Measurements from ENCODE around the gene GRID2IP. TPM values are rescaled to one million over a fixed set of nuclear protein-coding genes. Genes with fewer than 3 reads are reported as not detected.

Gene GRID2IP
- total RNA-seq, 1 donor from 2014 or later: 0.13 TPM

DNA sequence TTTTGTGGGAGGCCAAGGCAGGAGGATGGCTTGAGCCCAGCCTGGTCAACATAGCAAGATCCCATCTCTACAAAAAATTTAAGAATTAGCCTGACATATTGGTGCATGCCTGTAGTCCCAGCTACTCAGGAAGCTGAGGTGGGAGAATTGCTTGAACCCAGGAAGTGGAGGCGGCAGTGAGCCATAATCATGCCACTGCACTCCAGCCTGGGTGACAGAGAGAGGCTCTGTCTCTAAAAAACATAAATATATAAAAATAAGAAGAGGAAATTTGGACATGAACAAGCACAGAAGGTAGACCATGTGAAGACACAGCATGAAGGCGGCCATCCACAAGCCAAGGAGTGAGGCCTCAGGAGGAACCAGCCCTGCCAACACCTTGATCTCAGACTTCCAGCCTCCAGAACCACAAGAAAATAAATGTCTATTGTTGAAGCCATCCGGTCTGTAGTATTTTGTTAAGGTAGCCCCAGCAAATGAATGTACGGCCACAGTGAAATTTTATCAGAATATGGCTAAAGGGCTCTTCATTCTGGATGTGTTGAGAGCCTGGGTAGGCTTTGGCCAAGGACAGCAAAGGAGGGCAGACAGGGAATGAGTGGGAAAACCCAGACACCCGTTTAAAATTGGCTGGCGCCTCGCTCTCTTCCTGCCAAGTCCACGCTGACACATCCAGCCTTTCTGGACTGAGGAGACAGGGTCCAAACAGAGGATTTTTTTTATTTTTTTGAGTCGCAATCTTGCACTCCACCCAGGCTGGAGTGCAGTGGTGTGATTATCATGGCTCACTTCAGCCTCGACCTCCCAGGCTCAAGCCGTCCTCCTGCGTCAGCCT lies 12.9 kb upstream of the GRID2IP start:
- H3K36me3 ChIP-seq (ENCODE audit: control insufficient read depth, insufficient read depth, low read length): no peaks in the 10 kb centered on the region

GRCh38 chr7:6562106-6562505 lies 10.8 kb upstream of the GRID2IP start:
- DNase-seq (ENCODE audit: low read depth): no peak
- Histone ChIP-seq H3K4me3 (ENCODE audit: low read depth, low read length) (no peak overlapping the region), H3K27me3 (ENCODE audit: control insufficient read depth, insufficient read depth, low read length) (no peaks in the 10 kb centered on the region), H3K36me3 (ENCODE audit: control insufficient read depth, insufficient read depth, low read length) (no peaks in the 10 kb centered on the region)
- TF ChIP-seq, protein P1, sequence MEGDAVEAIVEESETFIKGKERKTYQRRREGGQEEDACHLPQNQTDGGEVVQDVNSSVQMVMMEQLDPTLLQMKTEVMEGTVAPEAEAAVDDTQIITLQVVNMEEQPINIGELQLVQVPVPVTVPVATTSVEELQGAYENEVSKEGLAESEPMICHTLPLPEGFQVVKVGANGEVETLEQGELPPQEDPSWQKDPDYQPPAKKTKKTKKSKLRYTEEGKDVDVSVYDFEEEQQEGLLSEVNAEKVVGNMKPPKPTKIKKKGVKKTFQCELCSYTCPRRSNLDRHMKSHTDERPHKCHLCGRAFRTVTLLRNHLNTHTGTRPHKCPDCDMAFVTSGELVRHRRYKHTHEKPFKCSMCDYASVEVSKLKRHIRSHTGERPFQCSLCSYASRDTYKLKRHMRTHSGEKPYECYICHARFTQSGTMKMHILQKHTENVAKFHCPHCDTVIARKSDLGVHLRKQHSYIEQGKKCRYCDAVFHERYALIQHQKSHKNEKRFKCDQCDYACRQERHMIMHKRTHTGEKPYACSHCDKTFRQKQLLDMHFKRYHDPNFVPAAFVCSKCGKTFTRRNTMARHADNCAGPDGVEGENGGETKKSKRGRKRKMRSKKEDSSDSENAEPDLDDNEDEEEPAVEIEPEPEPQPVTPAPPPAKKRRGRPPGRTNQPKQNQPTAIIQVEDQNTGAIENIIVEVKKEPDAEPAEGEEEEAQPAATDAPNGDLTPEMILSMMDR (IDR thresholded peaks at IDR 0.05; ENCODE audit: insufficient read depth, low read length, poor library complexity, severe bottlenecking): no peak

More for the DNA sequence above, 12.9 kb upstream of the GRID2IP start:
- TF ChIP-seq, protein P1 (IDR thresholded peaks at IDR 0.05; ENCODE audit: insufficient read depth, low read length, poor library complexity, severe bottlenecking): no peak
- no peak overlapping the region for H3K4me3 ChIP-seq (ENCODE audit: low read depth, low read length)
- no peak for DNase-seq (ENCODE audit: low read depth)
- no peaks in the 10 kb centered on the region for H3K27me3 ChIP-seq (ENCODE audit: control insufficient read depth, insufficient read depth, low read length)

DNA sequence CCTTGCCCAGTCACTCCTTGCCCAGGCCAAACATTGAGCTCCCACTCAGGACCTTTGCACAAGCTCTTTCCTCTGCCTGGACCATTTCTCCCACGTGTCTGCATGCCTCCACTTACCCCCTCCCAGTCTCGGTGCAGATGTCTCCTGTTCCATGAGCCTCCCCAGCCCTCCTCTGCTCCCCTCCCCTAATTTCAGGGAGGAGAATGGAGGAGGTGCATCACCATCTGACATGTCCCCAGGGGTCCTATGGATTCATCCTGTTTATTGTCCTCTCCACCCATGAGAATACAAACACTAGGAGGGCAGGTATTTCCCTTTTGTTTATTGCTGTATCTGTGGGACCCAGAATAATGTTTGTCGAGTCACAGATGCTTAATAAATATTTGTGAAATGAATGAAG lies 8.6 kb upstream of the GRID2IP start:
- no peaks in the 10 kb centered on the region for H3K27me3 ChIP-seq (ENCODE audit: control insufficient read depth, insufficient read depth, low read length)
- no peak for DNase-seq (ENCODE audit: low read depth)
- TF ChIP-seq, protein P1 (IDR thresholded peaks at IDR 0.05; ENCODE audit: insufficient read depth, low read length, poor library complexity, severe bottlenecking): no peak
- H3K4me3 ChIP-seq (ENCODE audit: low read depth, low read length): no peak overlapping the region
- no peaks in the 10 kb centered on the region for H3K36me3 ChIP-seq (ENCODE audit: control insufficient read depth, insufficient read depth, low read length)

DNA sequence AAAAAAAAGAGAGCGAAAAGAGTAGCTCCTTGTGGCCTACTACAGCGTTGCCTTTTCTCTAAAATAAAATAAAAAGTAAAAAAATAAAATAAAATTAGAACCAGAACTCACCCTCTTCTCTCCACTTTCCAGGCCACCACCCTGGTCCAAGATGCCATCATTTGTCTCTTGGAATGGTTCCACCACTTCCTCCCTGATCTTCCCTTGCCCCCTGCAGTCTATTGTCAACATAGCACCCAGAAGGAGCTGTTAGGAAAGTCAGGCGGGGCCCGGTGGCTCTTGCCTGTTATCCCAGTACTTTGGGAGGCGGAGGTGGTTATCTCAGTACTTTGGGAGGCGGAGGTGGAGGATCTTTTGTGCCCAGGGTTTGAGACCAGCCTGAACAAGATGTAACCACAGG lies 7.6 kb upstream of the GRID2IP start:
- Histone ChIP-seq H3K4me3 (ENCODE audit: low read depth, low read length) (no peak overlapping the region), H3K36me3 (ENCODE audit: control insufficient read depth, insufficient read depth, low read length) (no peaks in the 10 kb centered on the region), H3K27me3 (ENCODE audit: control insufficient read depth, insufficient read depth, low read length) (no peaks in the 10 kb centered on the region)
- TF ChIP-seq, protein P1 (IDR thresholded peaks at IDR 0.05; ENCODE audit: insufficient read depth, low read length, poor library complexity, severe bottlenecking): peak; percentile 56
- DNase-seq (ENCODE audit: low read depth): no peak

DNA sequence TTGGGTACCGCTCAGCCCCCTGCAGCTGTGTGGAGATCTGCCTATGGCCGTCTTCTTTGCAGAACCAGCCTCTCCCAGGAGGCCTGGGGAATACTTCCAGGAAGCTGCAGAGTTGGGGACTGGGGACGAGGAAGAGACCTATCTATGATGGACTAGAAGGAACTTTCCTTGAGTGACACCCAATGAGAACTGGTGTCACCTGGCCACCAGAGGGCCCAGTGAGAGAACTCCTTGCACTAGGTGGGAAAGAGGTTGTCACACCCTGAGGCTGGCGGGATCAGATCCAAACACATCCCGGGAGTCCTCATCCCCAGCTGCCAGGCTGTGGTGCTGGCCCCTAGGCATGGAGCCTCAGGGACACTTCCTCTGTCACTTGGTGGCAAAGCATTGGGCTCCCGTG lies 4.9 kb upstream of the GRID2IP start:
- Histone ChIP-seq H3K4me3 (ENCODE audit: low read depth, low read length) (no peak overlapping the region), H3K27me3 (ENCODE audit: control insufficient read depth, insufficient read depth, low read length) (no peaks in the 10 kb centered on the region), H3K36me3 (ENCODE audit: control insufficient read depth, insufficient read depth, low read length) (no peaks in the 10 kb centered on the region)
- TF ChIP-seq, protein P1 (IDR thresholded peaks at IDR 0.05; ENCODE audit: insufficient read depth, low read length, poor library complexity, severe bottlenecking): no peak
- no peak for DNase-seq (ENCODE audit: low read depth)

DNA sequence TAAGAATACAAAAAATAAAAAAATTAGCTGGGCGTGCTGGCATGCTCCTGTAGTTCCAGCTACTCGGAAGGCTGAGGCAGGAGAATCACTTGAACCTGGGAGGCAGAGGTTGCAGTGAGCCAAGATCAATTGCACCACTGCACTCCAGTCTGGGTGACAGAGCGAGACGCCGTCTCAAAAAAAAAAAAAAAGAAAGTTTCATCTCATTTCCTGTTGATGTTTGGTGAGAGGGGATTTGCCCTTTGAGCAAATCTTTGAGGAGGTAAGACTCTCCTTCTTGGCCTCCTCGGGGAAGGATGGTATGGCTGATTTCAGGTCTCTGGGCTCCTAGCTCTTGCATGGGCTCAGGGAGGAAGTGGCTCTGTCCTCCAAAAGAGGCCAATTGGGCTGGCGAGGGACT lies 3.6 kb upstream of the GRID2IP start:
- DNase-seq (ENCODE audit: low read depth): no peak
- Histone ChIP-seq H3K4me3 (ENCODE audit: low read depth, low read length) (no peak overlapping the region), H3K27me3 (ENCODE audit: control insufficient read depth, insufficient read depth, low read length) (no peaks in the 10 kb centered on the region), H3K36me3 (ENCODE audit: control insufficient read depth, insufficient read depth, low read length) (no peaks in the 10 kb centered on the region)
- TF ChIP-seq, protein P1 (IDR thresholded peaks at IDR 0.05; ENCODE audit: insufficient read depth, low read length, poor library complexity, severe bottlenecking): no peak

Data from kidney epithelial cell (primary cell).